Measurements from ENCODE around the gene TOP1.

DNA sequence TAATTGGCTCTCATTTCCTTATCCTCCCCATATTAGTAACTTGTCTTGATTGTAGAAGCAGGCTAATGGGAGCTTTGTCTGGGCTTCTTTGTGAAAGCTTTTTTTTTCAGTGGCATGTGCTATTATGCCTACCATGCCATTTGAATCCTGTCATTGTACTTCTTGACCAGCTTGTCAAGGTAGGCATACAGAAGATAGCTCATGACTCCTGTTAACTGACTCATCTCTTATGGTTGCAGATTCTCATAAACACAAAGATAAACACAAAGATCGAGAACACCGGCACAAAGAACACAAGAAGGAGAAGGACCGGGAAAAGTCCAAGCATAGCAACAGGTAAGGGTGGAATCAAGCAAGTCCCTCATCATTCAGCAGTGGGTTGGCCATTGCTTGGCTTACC lies 32.5 kb downstream of the TOP1 start:
- TF ChIP-seq, protein P1, sequence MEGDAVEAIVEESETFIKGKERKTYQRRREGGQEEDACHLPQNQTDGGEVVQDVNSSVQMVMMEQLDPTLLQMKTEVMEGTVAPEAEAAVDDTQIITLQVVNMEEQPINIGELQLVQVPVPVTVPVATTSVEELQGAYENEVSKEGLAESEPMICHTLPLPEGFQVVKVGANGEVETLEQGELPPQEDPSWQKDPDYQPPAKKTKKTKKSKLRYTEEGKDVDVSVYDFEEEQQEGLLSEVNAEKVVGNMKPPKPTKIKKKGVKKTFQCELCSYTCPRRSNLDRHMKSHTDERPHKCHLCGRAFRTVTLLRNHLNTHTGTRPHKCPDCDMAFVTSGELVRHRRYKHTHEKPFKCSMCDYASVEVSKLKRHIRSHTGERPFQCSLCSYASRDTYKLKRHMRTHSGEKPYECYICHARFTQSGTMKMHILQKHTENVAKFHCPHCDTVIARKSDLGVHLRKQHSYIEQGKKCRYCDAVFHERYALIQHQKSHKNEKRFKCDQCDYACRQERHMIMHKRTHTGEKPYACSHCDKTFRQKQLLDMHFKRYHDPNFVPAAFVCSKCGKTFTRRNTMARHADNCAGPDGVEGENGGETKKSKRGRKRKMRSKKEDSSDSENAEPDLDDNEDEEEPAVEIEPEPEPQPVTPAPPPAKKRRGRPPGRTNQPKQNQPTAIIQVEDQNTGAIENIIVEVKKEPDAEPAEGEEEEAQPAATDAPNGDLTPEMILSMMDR (IDR thresholded peaks at IDR 0.05): no peak
- TF ChIP-seq EZH2phosphoT487 (IDR thresholded peaks at IDR 0.05) (no peak), EZH2 (IDR thresholded peaks at IDR 0.05) (no peak)

Measured in neural progenitor cell (in vitro differentiated cells).